ENCODE measurements around the gene IGF2R.

DNA sequence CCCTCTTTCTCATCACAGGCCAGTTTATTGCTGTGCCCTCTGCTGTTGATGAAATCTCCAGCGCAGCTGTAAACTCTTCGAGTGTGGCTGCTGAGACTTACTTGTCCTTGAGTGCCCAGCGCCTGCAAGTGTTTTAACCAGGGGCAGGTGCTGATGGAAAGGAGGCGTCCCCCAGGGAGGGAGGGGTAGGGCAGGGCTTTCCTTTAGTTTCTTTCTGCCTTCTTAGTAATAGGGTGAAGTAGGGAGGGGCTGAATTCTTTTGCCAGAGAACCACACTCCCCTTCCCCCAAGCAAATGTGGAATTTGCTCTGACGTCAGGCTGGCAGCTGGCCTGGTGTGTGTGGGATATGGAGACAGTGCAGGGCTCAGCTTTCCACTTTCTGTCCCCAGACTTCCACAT lies 61.2 kb downstream of the IGF2R start:
- TF ChIP-seq CTCF (IDR thresholded peaks at IDR 0.05), result no peak
- TF ChIP-seq POLR2AphosphoS5 (IDR thresholded peaks at IDR 0.05; ENCODE audit: insufficient read depth in 1 of 2, low read depth in 1 of 2), result peak in 1 of 2 donors; percentile 39
- no peak for TF ChIP-seq POLR2A (IDR thresholded peaks at IDR 0.05)

All from vagina (tissue), 2 donors.